GM19240 (cell line): ENCODE measurements around the gene GRIN2A.

ENCODE experiments used
- DNase-seq: peaks from one replicate; pipeline ENCODE4 v3.0.0; 2011; ENCODE audit warnings: low spot score; ENCODE audit not compliant: insufficient read length

GRIN2A gene

DNA sequence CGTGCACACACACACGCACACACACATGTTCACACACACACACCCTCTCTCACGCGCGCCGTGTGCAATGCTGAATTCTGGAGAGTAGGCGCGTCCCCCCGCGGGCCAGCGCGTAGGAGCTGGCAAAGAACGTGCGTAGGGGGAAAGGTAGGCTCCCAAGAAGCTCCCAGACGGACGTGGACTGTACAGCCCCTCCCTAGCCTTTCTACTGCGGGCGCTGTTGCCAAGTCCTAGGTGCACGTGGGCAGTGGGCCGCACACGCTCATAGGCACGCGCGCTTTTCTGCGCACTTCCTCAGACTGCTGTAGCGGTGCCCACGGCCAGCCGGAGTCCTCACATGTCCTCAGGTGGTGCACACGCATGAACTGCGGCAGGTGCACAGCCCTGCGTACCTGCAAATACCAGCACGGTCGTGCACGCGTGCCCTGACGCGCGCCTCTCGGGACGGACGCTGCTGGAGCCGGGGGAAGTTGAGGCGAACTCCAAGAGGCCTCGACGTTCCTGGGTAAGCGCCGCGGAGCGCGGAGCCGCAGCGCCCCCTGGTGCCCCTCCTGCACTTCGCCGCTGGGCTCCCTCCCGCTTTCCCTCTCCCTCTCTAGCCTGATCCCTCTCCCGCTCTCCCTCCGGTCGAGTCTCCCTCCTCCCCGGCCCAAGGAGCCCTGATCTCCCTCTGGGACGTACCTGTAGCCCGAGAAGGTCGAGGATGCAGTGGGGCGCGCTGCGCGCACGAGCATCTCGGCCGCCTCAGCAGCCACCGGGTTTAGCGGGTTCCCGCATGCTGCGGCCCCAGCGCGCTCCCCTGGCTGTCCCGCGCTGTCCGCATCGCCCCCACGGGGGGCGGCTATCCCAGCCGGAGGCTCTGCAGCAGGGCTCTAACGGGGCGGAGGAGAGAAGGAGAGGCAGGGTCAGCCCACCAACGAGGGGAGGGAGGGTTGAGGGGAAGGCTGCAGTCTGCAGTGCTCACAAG, 749 bp downstream of the GRIN2A start:
- peak; percentile 56 for DNase-seq

DNA sequence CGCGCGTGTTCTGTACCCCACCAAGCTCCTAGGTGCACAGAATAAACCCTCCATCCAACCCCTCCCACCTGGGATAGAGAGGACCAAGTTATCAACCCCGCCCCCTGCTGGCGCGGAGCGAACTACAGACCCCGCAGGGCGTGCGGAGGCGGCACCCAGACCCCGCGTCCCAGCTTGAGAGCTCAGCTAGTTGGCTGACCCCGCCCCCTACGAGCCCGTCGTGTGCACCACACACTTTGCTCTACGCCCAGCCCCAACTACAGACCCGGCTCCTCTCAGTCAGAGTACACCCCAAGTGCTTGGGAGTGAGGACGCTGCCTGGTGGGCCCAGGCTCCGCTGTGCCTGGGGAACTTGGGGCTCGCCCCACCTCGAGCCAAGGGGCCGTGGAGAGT, 1.5 kb downstream of the GRIN2A start:
- DNase-seq = no peak

DNA sequence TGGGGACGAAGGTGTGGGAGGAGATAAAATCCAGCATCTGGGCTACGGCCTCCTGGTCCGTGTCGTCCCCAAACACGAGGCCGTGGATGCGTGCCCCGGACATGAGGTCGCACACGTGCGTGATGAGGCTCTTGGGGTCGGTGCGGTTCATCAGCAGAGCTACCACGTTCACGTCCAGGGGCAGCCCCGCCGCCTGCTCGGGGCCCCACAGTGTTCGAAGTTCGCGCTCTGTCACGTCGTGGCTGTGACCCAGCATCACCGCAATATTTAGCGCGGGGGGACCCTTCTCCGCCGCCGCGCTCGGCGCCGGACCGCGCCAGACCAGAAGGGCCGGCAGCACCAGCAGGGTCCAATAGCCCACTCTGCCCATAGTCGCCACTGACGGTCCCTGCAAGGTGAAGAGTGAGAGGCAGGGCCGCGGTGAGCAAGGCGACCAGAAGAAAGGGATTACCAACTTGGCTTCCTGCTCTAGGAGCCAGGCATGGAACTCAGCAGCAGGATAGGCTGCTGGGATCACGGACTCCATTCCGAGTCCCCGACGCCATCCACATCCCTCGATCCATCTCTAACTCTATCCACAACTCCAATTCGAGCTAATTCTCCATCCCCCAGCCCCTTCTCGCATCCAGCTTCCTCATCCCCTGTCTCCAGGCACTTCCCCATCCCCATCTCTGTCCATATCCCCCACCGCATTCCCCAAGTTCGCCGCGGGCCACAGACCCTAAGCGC, 2.0 kb downstream of the GRIN2A start:
- no peak for DNase-seq

DNA sequence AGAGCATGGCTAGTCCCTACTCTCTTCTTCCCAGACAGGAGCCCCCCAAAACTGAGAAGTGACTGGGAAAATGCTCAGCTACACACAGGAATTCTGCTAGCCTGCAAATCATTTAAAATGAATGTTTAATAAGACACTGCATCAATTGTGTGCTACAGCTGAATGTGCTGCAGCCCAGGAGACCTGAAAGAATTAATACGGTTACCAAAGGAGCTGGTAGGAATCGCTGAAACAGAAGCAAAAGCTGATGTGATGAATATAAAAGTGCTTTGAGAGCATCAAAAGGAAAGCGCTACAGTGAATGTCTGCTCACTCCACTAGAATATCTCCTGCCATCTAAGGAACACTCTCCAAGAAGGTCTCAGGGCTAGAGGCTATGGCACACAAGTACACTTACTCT, 3.7 kb downstream of the GRIN2A start:
- no peak for DNase-seq

DNA sequence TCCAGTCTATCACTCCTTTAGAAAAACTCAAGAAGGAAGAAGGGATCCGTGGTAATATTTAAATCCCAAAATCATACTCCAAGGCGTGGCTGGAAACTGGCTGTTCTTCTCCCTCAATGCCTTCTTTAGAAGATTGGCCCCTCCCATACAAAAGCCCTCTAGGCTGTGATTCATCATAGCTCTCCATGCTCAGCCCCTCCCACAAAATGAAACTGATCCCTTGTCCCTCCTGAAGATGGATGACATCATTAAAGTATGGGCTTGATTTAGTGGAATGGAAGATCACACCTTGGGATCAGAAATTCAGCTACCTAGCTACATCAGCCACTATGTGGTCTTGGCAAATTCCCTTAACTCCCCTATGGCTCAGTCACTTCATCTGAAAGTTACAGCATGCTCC, 4.1 kb downstream of the GRIN2A start:
- no peak for DNase-seq

DNA sequence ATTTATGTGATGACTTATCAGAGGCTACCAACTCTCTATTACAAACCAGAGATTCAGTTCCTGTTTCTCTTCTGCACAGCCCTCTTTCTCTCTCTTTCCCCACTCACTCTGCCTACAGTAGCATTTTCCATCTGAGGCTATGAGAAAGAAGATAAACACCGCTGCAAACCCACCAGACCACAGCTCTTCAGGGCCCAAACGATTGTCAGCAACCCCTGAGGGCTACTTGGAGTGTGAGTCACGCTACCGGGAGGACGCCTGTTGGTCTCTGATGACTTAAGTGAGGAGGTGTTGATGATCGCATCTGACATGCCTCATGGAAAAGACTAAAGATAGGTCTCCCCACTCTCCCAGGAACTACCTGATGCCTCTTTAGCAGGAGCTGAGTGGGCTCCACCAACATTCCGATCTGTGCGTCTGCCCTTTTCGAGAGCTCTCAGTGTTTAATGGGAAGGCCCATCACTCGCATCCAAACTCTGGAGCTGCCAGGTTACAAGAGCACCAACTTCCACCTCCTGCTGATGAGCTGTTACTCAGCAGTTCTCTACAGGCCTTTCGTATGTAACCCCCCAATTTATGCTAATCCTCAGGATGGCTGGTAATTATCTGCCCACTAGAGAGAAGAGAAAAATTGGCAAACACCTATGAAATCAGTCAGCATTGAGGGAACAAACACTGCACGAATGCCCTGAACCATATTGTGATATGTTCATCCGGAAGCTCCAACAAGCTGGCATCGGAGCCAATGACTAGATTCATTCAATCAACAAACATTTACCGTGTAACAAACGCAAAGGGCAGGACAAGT, 9.2 kb downstream of the GRIN2A start:
- no peak for DNase-seq

DNA sequence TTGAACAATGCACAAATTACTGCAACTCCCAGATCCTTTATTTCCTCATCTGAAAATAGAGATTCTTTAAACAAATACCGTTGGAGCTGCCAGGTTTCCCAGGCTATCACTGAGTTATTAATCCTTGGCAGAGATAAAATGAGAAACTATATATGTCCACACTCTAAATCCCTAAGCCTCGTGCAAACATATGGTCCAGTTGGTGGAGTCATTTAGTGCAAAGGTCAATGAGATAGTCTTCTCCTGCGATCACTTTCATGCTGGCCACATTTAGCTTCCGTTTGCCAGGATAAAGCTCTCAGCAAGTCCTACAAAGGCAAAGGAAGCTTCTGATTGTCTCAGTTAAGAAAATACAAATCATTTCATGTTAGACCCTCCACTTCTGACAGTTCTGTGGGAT, 11.0 kb downstream of the GRIN2A start:
- no peak for DNase-seq

DNA sequence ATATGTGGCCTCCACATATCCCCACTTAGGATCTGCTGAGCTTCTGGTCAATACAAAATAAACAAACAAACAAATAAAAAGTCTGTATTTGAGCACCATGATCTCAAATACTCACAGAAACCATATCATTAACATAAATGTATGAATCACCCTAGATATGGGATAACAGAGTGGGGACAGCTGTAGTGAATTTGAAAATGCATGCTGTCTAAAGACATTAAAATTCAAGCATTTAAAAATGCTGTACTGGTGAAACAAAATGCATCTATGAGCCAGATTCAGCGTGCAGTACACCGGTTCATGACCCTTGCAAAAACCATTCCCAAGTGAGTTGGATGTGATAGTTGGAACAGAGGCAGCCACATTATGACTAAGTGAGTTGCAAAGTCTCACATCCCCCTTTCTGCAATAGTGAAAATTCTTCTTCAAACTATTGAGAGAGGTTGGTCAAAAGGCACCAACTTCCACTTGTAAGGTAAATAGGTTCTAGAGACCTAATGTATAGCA, 12.3 kb downstream of the GRIN2A start:
- no peak for DNase-seq

DNA sequence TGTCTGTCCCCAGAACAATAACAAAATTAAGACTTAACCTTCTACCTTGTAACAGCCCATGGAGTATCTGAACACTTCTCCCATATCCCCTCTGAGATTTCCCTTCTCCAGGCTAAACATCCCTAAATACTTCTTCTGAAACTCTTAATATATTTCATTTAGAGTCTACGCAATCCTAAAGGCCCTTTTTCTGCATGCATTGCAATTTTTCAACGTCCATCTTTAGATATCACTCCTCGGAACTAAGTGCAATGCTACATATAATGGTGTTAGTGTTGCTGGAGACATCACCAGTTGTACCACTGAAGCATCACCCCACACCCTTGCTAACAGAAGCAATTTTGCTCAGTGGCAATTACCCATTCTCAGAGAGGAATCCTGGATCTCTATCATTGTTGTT, 13.2 kb downstream of the GRIN2A start:
- DNase-seq = no peak

DNA sequence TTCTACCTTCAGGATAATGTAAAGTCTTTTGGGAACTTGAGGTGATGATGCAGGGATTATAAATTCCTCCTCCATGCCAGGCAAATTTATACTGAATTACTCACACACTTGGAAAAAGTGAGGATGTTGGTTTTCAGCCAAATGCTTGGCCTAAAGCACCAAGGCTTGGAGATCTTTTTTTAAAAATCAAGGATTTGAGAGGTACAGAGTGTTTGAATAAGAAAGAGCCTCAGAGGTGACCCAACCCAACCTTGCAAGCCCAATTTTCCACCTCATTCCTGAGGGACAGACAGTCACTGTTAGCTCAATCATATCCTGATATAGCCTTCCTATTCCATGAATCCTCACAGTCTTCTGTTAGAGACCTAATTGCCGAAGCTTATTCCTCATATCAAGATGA, 14.0 kb downstream of the GRIN2A start:
- DNase-seq = no peak

DNA sequence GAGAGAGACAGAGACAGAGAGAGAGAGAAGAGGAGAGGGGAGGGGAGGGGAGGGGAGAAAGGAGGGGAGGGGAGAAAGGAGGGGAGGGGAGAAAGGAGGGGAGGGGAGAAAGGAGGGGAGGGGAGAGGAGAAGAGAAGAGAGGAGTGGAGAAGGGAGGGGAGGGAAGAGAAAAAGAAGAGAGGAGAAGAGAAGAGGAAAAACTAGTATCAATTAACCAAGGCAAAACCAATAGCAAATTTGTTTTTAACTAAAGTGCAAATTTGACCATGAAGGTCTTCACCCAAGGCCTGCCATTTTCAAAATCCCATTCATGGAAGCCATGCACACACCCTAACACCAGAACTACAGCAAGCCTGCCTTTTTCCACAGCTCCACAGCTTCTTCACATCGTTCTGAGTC, 16.6 kb downstream of the GRIN2A start:
- no peak for DNase-seq

DNA sequence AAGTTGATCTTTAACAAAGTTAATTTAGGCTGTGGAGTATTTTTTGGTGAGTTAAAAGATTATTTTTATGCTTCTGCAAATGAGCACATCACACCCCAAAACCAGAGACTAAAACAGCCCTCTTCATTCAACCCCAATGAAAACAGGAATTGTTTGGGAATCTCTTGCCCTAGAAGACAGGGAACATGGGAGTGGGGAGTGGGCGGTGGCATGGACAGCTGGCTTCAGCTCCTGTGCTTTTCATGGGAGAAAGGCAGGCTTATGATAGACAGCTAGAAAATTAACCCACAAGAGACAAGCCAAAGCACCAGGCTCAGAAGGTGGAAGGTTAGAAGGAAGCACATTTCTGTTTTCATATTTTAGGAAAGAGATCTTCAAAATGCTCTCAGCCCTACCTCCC, 19.2 kb downstream of the GRIN2A start:
- no peak for DNase-seq

DNA sequence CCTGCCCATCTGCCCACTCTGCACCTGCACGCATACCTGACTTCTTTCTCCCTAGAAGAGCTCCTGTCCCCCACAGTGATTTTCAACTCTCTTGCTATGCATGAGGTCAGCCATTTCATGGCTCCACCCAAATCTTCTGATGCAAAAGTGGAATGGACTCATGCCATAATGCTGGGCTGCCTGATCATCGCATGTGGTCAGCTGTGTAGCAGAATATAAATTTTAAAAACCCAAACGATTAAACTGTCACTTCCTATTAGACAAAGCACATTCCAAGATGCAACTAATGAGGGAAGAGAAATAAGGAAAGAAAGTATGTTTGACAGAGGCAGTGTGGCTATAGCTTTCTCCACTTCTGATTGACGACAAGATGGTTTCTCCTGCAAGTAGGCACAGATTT, 26.1 kb downstream of the GRIN2A start:
- no peak for DNase-seq

DNA sequence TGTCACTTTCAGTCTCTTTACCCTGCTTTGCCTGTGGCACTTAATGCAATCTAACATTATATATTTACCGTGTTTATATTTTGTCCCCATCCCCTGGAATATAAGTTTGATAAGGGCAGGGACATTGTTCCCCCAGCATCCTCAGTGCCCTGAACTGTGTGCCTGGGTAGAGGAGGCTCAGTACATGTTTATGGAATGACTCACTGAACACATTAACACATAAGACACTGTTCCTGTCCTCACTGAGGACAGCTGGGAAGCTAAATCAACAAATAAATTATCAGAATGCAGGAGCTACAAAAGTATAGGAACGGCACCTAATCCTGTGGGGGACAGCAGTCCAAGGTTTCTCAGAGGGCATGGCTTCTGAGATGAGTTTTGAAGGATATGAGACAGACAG, 27.8 kb downstream of the GRIN2A start:
- DNase-seq = no peak

DNA sequence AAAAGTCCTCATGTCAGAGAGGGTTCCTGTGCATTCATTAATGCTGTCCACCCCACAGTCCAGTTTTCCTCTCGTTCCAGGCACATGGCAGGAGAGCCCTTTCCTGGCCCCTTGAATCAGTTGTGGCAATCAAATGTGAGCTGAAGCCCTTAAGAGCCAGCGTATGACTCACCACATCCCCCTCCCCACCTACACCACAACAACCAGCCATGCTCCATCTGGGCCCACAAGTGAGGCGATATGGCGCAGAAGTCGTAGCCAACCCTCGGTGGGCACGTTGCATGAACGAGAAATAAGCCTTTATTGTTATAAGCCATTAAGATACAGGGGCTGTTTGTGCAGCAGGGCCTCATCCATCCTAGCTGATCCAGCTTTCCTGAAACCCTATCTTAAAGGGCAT, 28.2 kb downstream of the GRIN2A start:
- no peak for DNase-seq

DNA sequence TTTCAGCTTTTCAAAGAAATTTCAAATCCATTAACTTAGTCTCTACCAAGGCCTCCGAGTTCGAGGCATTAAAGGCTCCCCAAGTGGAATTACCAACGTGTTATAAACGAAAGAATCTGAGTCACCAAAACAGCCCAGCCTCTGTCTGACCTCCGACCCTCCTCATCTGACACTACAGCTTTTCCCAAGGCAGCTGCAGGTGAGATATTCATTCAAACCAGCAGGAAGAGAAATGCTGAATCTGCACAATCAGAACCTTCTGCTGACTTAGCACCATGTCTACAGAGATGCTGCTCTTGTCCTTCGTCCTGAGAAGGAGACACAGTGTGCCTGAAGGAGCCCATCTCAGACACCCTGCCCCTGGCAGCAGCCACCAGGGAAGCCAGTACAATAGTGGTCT, 30.5 kb downstream of the GRIN2A start:
- no peak for DNase-seq

DNA sequence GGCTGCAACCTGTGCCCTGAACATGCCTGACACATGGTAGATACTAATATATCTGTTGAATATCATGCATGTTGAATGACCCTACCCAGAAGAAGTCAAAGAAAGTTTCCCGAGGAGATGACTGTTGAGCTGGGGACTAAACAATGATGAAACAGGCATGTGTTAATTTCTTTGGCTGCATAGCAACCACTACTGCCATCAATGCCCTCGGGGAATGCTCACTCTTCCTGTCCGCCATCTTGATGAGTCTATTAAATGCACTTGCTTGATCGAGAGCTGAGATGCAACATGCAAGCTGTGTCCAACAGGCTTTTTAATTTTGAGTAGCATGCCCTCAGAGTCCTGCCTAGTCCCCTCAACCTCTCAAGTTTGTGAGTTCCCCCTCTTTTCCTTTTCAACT, 31.3 kb downstream of the GRIN2A start:
- DNase-seq = no peak

DNA sequence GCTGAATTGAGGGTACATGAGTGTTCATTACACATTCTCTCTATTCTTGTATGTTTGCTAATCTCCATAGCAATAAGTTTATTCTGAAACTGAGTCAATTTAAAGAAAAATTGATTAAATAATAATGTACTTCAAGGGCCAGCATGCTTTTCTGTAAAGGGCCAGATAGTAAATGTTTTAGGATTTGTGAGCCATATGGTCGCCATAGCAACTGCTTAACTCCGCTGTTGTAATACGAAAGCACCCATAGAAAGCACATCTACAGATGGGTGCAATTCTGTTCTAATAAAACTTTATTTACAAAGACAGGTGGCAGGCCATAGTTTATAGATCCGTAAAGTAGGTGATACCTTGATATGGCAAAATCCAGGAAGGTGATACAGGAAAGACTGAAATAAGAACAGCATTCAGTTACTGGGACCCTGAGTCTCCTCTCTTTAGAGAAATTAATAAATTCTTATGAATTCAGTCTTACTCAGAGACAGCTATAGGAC, 36.6 kb downstream of the GRIN2A start:
- DNase-seq = no peak

DNA sequence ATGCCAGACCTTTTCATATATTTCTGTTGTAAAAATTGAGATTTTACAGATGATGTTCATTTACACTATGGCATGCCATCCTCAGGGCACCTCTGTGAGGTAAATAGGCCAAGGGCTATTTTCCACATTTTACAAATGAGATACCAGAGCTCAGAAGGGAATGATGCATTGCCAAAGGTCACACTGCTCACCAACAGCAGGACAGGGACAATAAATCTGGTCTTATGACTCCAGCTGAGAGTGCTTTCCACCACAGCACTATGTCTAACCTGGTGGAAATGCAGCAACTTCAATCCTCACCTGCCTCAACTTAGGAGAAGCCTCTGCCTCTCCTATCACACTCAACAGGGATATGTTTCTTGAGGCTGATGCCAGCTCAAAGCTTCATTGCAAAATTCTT, 40.6 kb downstream of the GRIN2A start:
- DNase-seq = no peak

DNA sequence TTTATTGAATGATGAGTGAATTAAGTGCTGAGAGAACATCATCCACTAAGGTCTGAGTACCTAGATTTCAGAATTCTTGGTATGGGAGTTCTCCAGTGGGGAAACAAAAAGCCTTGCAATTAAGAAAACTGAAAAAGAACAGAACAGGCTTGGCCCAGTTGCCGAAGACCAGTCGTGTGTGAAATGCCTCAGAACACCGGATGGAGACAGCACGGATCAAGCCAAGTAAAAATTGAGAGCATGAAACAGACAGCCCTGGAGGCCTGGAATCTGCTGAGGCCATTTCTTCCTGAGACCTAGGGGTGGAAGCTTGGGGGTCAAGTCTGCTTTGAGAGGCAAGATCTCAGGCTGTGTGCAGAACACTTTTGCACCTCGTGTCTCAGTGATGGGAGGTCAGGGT, 43.3 kb downstream of the GRIN2A start:
- DNase-seq = no peak

DNA sequence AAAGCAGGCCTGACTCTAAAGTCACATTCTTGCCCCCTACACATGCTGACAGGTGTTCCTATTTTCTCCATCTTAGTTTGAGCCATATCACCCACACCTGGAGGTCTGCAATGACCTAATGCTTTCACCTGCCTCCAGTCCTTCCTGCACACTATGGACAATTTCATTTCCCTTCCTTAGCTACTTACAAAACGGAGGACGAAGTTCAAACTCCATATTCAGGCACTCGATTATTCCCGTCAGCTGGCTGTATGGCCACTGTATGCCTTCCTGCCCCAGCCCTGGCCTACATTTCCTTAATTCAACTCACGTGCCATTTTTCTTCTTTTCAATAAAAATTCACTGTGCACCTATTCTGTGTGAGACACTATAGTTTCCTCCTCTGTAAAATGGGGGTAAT, 44.9 kb downstream of the GRIN2A start:
- DNase-seq = no peak

DNA sequence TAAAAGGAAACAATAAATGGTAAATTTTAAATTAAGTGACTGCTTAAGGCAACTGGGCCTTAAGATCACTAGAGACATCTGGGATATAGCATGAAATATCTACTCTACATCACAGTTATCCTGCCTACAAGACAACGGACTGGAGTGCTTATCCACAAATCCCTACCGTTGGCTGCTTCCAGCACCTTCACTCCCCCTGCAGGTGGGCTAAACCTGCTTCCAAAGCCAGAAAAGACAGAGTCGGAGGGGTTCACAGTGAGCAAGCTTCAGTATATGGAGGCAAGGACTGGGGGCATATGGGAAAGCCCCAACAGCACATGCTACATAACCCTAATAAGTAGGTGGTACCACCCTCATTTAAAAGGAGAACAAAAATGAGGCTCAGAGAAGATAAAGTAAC, 45.3 kb downstream of the GRIN2A start:
- no peak for DNase-seq
